ENCODE measurements around the gene CBX4. TPM values are rescaled to one million over a fixed set of nuclear protein-coding genes. Genes with fewer than 3 reads are reported as not detected.

CBX4 gene
- total and polyA plus RNA-seq, 2 of the 13 experiments (the other 11 are each of a cell fraction or from before 2014, with no cell fraction given): 25.8 to 50.8 TPM

DNA sequence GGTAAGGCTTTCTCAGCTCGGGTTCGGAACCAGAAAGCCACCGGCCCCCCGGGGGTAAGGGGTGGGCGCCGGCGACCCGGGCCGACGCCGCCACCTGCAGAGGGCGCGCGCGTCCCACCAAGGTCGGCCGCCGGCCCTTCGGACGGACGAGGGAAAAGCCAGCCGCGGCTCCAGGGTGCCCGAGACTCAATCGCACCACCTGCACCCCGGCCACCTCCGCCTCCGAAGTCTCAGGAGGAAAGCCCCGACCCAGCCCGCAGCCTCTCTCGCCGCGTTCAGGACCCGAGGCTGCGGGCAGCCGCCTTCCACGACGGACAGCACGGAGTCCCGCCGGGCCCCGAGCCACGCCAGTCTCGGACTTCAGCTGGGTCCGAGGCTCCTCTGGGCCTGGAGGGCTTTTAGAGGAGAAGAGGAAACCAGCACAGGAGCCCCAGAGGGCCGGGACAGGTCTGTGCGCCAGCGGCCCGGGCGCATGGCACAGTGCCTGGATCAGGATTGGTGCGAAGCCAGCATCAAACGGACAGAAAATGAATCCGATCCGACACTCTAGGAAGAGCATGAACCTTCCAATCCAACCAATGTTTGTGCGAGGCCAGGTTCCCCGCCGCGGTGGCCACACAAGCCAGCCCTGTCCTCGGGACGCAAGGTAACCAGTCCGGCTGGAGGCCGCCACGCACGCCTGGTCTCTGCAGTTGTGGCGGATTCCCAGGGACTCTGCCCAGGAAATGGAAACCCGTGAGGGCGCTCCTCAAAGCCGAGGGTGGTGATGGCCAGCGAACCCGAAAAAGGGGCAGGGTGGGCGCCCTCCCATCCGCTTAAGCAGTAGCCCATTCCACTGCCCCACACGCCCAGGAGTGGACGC, 49.1 kb downstream of the CBX4 start (continued):
- TF ChIP-seq, protein P1, sequence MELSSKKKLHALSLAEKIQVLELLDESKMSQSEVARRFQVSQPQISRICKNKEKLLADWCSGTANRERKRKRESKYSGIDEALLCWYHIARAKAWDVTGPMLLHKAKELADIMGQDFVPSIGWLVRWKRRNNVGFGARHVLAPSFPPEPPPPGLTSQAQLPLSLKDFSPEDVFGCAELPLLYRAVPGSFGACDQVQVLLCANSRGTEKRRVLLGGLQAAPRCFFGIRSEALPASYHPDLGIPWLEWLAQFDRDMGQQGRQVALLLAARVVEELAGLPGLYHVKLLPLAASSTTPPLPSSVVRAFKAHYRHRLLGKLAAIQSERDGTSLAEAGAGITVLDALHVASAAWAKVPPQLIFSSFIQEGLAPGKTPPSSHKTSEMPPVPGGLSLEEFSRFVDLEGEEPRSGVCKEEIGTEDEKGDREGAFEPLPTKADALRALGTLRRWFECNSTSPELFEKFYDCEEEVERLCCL (CRISPR knock-in tag; IDR thresholded peaks at IDR 0.05; ENCODE audit: borderline replicate concordance): no peak
- TF ChIP-seq, protein P2, sequence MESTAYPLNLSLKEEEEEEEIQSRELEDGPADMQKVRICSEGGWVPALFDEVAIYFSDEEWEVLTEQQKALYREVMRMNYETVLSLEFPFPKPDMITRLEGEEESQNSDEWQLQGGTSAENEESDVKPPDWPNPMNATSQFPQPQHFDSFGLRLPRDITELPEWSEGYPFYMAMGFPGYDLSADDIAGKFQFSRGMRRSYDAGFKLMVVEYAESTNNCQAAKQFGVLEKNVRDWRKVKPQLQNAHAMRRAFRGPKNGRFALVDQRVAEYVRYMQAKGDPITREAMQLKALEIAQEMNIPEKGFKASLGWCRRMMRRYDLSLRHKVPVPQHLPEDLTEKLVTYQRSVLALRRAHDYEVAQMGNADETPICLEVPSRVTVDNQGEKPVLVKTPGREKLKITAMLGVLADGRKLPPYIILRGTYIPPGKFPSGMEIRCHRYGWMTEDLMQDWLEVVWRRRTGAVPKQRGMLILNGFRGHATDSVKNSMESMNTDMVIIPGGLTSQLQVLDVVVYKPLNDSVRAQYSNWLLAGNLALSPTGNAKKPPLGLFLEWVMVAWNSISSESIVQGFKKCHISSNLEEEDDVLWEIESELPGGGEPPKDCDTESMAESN (CRISPR knock-in tag; conservative IDR thresholded peaks at IDR 0.05): no peak
- TF ChIP-seq, protein P3, sequence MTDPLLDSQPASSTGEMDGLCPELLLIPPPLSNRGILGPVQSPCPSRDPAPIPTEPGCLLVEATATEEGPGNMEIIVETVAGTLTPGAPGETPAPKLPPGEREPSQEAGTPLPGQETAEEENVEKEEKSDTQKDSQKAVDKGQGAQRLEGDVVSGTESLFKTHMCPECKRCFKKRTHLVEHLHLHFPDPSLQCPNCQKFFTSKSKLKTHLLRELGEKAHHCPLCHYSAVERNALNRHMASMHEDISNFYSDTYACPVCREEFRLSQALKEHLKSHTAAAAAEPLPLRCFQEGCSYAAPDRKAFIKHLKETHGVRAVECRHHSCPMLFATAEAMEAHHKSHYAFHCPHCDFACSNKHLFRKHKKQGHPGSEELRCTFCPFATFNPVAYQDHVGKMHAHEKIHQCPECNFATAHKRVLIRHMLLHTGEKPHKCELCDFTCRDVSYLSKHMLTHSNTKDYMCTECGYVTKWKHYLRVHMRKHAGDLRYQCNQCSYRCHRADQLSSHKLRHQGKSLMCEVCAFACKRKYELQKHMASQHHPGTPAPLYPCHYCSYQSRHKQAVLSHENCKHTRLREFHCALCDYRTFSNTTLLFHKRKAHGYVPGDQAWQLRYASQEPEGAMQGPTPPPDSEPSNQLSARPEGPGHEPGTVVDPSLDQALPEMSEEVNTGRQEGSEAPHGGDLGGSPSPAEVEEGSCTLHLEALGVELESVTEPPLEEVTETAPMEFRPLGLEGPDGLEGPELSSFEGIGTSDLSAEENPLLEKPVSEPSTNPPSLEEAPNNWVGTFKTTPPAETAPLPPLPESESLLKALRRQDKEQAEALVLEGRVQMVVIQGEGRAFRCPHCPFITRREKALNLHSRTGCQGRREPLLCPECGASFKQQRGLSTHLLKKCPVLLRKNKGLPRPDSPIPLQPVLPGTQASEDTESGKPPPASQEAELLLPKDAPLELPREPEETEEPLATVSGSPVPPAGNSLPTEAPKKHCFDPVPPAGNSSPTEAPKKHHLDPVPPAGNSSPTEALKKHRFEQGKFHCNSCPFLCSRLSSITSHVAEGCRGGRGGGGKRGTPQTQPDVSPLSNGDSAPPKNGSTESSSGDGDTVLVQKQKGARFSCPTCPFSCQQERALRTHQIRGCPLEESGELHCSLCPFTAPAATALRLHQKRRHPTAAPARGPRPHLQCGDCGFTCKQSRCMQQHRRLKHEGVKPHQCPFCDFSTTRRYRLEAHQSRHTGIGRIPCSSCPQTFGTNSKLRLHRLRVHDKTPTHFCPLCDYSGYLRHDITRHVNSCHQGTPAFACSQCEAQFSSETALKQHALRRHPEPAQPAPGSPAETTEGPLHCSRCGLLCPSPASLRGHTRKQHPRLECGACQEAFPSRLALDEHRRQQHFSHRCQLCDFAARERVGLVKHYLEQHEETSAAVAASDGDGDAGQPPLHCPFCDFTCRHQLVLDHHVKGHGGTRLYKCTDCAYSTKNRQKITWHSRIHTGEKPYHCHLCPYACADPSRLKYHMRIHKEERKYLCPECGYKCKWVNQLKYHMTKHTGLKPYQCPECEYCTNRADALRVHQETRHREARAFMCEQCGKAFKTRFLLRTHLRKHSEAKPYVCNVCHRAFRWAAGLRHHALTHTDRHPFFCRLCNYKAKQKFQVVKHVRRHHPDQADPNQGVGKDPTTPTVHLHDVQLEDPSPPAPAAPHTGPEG (CRISPR knock-in tag; IDR thresholded peaks at IDR 0.05): peak; percentile 44; the same call in 1 of the 2 replicates
- TF ChIP-seq, protein P4, sequence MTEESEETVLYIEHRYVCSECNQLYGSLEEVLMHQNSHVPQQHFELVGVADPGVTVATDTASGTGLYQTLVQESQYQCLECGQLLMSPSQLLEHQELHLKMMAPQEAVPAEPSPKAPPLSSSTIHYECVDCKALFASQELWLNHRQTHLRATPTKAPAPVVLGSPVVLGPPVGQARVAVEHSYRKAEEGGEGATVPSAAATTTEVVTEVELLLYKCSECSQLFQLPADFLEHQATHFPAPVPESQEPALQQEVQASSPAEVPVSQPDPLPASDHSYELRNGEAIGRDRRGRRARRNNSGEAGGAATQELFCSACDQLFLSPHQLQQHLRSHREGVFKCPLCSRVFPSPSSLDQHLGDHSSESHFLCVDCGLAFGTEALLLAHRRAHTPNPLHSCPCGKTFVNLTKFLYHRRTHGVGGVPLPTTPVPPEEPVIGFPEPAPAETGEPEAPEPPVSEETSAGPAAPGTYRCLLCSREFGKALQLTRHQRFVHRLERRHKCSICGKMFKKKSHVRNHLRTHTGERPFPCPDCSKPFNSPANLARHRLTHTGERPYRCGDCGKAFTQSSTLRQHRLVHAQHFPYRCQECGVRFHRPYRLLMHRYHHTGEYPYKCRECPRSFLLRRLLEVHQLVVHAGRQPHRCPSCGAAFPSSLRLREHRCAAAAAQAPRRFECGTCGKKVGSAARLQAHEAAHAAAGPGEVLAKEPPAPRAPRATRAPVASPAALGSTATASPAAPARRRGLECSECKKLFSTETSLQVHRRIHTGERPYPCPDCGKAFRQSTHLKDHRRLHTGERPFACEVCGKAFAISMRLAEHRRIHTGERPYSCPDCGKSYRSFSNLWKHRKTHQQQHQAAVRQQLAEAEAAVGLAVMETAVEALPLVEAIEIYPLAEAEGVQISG (CRISPR knock-in tag; IDR thresholded peaks at IDR 0.05): peak; percentile 61; the same call in 1 of the 2 replicates
- TF ChIP-seq, protein P5, sequence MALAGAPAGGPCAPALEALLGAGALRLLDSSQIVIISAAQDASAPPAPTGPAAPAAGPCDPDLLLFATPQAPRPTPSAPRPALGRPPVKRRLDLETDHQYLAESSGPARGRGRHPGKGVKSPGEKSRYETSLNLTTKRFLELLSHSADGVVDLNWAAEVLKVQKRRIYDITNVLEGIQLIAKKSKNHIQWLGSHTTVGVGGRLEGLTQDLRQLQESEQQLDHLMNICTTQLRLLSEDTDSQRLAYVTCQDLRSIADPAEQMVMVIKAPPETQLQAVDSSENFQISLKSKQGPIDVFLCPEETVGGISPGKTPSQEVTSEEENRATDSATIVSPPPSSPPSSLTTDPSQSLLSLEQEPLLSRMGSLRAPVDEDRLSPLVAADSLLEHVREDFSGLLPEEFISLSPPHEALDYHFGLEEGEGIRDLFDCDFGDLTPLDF (CRISPR knock-in tag; IDR thresholded peaks at IDR 0.05): no peak
- TF ChIP-seq, protein P6, sequence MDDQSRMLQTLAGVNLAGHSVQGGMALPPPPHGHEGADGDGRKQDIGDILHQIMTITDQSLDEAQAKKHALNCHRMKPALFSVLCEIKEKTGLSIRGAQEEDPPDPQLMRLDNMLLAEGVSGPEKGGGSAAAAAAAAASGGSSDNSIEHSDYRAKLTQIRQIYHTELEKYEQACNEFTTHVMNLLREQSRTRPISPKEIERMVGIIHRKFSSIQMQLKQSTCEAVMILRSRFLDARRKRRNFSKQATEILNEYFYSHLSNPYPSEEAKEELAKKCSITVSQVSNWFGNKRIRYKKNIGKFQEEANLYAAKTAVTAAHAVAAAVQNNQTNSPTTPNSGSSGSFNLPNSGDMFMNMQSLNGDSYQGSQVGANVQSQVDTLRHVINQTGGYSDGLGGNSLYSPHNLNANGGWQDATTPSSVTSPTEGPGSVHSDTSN (CRISPR knock-in tag; IDR thresholded peaks at IDR 0.05; ENCODE audit: borderline replicate concordance): no peak
- no peak for TF ChIP-seq NFE2L1 (CRISPR knock-in tag; IDR thresholded peaks at IDR 0.05; ENCODE audit: borderline replicate concordance)
- TF ChIP-seq, protein P7, sequence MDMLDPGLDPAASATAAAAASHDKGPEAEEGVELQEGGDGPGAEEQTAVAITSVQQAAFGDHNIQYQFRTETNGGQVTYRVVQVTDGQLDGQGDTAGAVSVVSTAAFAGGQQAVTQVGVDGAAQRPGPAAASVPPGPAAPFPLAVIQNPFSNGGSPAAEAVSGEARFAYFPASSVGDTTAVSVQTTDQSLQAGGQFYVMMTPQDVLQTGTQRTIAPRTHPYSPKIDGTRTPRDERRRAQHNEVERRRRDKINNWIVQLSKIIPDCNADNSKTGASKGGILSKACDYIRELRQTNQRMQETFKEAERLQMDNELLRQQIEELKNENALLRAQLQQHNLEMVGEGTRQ (IDR thresholded peaks at IDR 0.05; ENCODE audit: low read depth, low read length): no peak
- TF ChIP-seq, protein P7 (CRISPR knock-in tag; IDR thresholded peaks at IDR 0.05; ENCODE audit: borderline replicate concordance): no peak
